Activated CD4-positive, alpha-beta T cell treated with anti-CD3 and anti-CD28 coated beads, Interleukin-2, amount 50 U/mL, for 1 hour (primary cell): ENCODE measurements around the gene GH2.

Experiments used
- DNase-seq: peaks from one replicate; pipeline ENCODE4 v3.0.0-alpha.2; 2020

GH2 gene

GRCh38 chr17:63838631-63839171 lies 43.0 kb downstream of the GH2 start:
- DNase-seq = no peak

- DNase-seq = no peak
Observed at GRCh38 chr17:63837962-63838600, 43.7 kb downstream of the GH2 start.

GRCh38 chr17:63837480-63837879 lies 44.3 kb downstream of the GH2 start:
- DNase-seq = no peak

DNA sequence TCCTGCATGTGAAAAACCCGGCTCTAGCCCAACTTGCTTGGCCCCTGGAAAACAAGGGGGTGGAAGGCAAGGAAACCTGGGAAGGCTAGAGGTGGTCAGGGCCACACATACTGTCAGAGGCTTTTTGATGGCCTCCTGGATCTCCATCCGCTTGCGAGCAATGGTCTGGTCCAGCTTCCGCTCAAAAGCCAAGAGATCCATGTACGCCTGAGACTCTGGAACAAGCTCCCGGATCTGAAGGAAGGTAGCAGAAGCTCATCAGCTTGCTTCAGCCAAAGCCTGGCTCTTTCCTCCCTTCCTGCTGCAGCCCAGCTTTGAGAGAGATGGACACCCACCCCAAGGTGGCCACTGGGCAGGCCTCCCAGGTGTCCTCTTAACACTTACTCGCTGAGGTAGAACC lies 44.9 kb downstream of the GH2 start:
- no peak for DNase-seq

DNA sequence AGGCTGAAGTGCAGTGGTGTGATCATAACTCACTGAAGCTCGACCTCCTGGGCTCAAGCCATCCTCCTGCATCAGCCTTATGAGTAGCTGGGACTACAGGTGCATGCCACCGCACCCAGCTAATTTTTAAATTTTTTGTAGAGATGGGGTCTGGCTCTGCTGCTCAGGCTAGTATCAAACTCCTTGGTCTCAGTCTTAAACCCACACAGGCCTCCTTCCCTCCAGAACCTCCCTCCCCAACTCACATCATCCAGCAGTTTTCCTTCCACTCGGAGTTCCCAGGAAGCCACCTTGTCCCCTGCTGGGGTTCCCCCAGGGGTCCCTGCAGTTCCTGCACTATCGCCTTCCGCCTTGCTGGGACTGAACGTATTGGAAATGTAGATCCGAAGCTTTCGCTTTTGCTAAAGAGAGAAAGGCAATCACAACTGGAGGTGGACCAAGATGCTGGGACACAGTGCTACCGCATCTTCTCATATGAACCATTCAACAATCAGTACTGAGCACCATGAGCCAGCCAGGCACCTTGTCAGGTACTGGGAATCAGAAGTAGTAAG lies 46.5 kb downstream of the GH2 start:
- DNase-seq = no peak

- peak; percentile 60 for DNase-seq
Observed at GRCh38 chr17:63834431-63835166, 47.1 kb downstream of the GH2 start.

- DNase-seq = no peak
Observed at GRCh38 chr17:63833741-63834373, 47.9 kb downstream of the GH2 start.

- no peak for DNase-seq
Observed at GRCh38 chr17:63833026-63833740, 48.6 kb downstream of the GH2 start.

DNA sequence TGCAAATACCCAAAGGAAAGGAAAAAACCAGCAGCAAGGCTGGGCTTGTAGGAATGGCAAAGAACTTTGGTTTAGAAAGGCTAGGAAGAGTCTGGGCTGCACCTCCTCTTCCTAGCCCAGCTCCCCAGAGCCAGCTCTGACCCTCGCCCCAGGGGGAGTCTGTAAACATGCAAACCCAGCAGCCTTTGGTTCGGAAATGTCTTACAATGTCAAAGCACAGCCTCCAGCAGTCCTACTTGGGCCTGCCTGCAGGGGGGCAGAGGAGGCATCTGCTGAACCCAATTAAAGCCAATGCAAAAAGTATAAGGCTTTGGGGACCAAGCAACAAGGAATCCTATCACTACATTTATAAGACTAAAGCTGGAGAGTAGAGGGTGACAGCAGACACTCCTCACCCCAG lies 49.3 kb downstream of the GH2 start:
- no peak for DNase-seq

GRCh38 chr17:63832014-63832413 lies 49.7 kb downstream of the GH2 start:
- DNase-seq = no peak

DNA sequence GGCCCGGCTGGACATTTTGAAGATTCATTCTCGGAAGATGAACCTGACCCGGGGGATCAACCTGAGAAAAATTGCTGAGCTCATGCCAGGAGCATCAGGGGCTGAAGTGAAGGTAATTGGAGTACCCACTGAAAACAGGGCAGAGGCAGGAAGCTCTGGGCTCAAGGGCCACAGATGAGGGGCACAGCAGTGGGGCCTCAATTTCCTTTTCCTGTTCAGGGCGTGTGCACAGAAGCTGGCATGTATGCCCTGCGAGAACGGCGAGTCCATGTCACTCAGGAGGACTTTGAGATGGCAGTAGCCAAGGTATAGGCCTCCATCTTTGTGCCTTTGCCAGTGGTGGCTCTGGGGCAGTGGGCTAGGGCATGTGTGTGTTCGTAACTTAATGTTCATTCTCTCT lies 50.2 kb downstream of the GH2 start:
- DNase-seq = no peak

DNA sequence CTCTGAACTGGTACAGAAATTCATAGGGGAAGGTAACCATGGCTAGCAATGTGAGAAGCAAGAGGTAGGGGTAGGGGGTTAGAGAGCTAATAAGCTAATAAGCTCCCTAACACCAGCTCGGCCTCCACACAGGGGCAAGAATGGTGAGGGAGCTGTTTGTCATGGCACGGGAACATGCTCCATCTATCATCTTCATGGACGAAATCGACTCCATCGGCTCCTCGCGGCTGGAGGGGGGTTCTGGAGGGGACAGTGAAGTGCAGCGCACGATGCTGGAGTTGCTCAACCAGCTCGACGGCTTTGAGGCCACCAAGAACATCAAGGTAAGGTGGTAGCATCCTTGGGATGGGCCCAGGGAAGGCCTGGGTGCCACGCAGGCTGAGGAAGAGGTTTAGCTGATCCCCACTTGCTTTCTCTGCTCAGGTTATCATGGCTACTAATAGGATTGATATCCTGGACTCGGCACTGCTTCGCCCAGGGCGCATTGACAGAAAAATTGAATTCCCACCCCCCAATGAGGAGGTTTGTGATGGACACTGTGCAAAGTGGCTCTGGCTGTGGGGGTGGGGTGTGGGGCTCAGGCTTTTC lies 50.7 kb downstream of the GH2 start:
- DNase-seq = no peak

- no peak for DNase-seq
Observed at GRCh38 chr17:63830278-63830677, 51.5 kb downstream of the GH2 start.
